Thoracic aorta (tissue), 2 donors: Measurements from ENCODE around the gene SMAD6. TPM values are rescaled to one million over a fixed set of nuclear protein-coding genes. Genes with fewer than 3 reads are reported as not detected.

Source experiments
- ATAC-seq: fragments of 150-250 bp; one replicate; pipeline ENCODE4 v1.8.0; 2017; ENCODE audit warnings: low read depth; ENCODE audit not compliant: insufficient number of reproducible peaks, low FRiP score
- DNase-seq: peaks from one replicate; pipeline ENCODE4 v3.0.0-alpha.2; 2020; ENCODE audit warnings: low spot score
- H3K27ac ChIP-seq, 2 donors: fragments of 200-600 bp; sonication (generic); 1 replicate in 1 of 2; 2 replicates in 1 of 2; pipeline ENCODE4 v1.5.1; 2016; ENCODE audit warnings: mild to moderate bottlenecking in 2 of 2, moderate library complexity in 2 of 2
- H3K27me3 ChIP-seq: fragments of 200-600 bp; sonication (generic); replicated peaks from 2 replicates; pipeline ENCODE4 v1.6.0; 2016; ENCODE audit warnings: mild to moderate bottlenecking; ENCODE audit not compliant: insufficient read depth
- H3K36me3 ChIP-seq: fragments of 200-600 bp; sonication (generic); one replicate; pipeline ENCODE4 v1.5.1; 2016
- H3K4me1 ChIP-seq, 2 donors: fragments of 200-600 bp; sonication (generic); 1 replicate in 1 of 2; 2 replicates in 1 of 2; pipeline versions ENCODE4 v1.5.1 to v1.6.0; 2016; ENCODE audit warnings: low read depth in 2 of 2, mild to moderate bottlenecking in 1 of 2; ENCODE audit not compliant: control insufficient read depth in 1 of 2
- H3K4me3 ChIP-seq: fragments of 200-600 bp; sonication (generic); 2 replicates; pipeline ENCODE4 v1.5.1; 2016; ENCODE audit warnings: mild to moderate bottlenecking
- H3K9me3 ChIP-seq: fragments of 200-600 bp; sonication (generic); 2 replicates; pipeline ENCODE4 v1.5.1; 2016
- total RNA-seq, 2 donors: library from RNA; depleted of rRNA; stranded (reverse); fragments of >200 nt; gene quantifications; one replicate each; pipeline versions ENCODE4 v1.1.0 to v1.2.3, GENCODE V29; 2016
- TF ChIP-seq, protein P1 (sequence below): fragments of 200-600 bp; sonication (generic); IDR thresholded peaks from one replicate; pipeline ENCODE4 v1.5.1; 2019; ENCODE audit warnings: antibody characterized with exemption

The SMAD6 gene
- total RNA-seq = 100 to 1,000 TPM in 1 of 2 donors, 10 to 100 TPM in 1; 73.3 to 113 TPM

DNA sequence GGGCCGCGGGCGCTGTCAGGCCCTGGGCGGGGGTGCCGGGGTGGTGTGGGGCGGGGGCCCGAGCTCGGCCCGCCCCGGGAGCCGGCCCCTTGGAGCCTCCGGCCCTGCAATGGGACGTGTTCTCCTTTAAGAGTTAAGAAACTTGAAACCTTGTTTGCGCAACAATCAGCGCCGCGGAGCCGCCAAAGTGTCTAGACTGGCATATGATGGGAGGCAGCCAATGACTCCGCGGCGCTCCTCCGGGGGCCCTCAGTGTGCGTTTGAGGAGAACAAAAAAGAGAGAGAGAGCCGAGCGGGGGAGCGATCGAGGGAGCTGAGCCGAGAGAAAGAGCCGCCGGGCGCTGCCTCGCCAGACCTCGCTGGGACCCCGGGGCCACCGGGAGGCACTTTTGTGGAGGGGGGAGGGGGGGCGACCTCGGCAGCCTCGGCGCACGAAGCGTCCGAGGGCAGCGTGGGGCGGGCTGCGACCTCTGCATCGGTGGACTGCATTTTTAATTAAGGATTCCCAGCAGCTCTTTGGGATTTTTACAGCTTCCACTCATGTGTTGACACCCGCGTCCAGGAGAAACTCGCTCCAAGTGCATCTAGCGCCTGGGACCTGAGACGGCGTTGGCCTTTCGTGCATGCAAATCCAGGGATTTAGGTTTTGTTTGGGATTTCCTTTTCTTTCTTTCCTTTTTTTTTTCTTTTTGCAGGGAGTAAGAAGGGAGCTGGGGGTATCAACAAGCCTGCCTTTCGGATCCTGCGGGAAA lies at the start of gene SMAD6:
SMAD6 (plus strand) TSS at position 202 of the 752 bp plus-strand sequence. CDS start 1,023 bp downstream, outside the sequence.
- Histone ChIP-seq H3K9me3 (no peaks in the 10 kb centered on the region), H3K36me3 (no peaks in the 10 kb centered on the region), H3K27ac (peak within 1 kb of the TSS; percentile 90 to 93), H3K4me1 (peaks cover 22 to 41% of the 10 kb centered on the region in 2 donors), H3K4me3 (peak within 1 kb of the TSS; percentile 84), H3K27me3 (no peaks in the 10 kb centered on the region)
- ATAC-seq = peak; percentile 70
- DNase-seq = peak; percentile 88
- TF ChIP-seq, protein P1, sequence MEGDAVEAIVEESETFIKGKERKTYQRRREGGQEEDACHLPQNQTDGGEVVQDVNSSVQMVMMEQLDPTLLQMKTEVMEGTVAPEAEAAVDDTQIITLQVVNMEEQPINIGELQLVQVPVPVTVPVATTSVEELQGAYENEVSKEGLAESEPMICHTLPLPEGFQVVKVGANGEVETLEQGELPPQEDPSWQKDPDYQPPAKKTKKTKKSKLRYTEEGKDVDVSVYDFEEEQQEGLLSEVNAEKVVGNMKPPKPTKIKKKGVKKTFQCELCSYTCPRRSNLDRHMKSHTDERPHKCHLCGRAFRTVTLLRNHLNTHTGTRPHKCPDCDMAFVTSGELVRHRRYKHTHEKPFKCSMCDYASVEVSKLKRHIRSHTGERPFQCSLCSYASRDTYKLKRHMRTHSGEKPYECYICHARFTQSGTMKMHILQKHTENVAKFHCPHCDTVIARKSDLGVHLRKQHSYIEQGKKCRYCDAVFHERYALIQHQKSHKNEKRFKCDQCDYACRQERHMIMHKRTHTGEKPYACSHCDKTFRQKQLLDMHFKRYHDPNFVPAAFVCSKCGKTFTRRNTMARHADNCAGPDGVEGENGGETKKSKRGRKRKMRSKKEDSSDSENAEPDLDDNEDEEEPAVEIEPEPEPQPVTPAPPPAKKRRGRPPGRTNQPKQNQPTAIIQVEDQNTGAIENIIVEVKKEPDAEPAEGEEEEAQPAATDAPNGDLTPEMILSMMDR = no peak

DNA sequence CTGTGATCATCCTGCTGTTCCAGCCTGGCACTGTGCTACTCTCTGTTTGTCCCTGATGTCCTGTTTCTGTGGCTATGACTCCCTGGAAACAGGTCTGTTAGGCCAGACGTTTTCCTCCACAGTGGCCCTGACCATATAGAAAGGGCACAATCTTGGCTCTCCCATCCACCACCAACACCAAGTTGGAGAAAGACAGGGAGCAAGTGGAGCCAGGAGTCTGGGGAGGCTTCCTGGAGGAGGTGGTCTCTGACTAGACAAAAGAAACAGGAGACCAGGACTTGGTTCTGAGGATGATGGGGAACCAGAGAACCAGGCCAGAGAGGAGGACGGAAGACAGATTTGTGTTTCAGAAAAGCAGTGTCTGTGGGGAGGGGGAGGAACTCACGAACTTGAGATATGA lies 49.2 kb upstream of the SMAD6 start:
- H3K27me3 ChIP-seq = no peaks in the 10 kb centered on the region
- no peaks in the 10 kb centered on the region for H3K9me3 ChIP-seq
- no peak overlapping the region for H3K4me3 ChIP-seq
- TF ChIP-seq, protein P1 = no peak
- no peaks in the 10 kb centered on the region for H3K36me3 ChIP-seq
- no peak for DNase-seq
- H3K27ac ChIP-seq = no peak overlapping the region
- ATAC-seq = no peak
- peaks cover 0 to 23% of the 10 kb centered on the region in 2 donors for H3K4me1 ChIP-seq

DNA sequence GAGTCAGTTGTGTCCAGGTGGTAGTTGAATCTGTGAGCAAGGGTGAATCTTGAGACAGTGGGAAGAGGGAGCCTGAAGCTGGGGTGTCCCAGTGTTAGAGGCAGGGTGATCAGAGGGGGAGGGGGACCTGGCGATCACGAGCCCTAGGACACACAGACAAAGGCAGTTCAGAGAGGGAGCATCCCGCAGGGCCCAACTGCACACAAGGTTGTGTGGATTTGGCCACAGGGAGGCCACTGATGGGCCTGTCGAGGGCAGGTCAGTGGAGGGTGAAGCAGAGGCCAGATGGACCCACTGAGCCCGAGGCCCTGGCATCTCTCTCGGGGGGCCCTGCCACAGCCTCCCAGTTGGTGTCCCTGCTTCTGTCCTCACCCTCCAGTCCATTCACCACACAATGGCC lies 48.6 kb upstream of the SMAD6 start:
- Histone ChIP-seq H3K27ac (no peak overlapping the region), H3K4me3 (no peak overlapping the region), H3K36me3 (no peaks in the 10 kb centered on the region), H3K4me1 (peaks cover 0 to 19% of the 10 kb centered on the region in 2 donors), H3K9me3 (no peaks in the 10 kb centered on the region), H3K27me3 (no peaks in the 10 kb centered on the region)
- TF ChIP-seq, protein P1 = no peak
- DNase-seq = no peak
- no peak for ATAC-seq

DNA sequence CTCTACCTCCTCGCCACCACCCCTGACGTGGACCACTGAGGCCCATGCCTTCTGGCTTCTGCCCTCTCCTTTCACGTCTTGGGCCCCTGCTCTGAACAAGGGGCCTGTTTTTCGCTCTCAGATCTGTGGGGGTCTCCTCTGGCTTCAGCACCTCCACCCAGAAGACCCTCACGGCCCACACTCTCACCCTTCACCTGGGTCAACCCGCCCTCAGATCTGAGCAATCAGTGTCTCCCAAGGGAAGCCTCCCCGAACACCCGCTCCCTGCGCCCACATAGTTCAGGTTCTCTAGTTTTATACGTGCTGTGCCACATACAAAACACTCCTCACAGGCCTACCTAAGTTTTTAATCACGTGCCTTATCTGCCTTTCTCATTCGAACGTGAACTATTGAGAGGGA lies 48.2 kb upstream of the SMAD6 start:
- Histone ChIP-seq H3K9me3 (no peaks in the 10 kb centered on the region), H3K27me3 (no peaks in the 10 kb centered on the region), H3K27ac (no peak overlapping the region), H3K4me1 (peaks cover 0 to 19% of the 10 kb centered on the region in 2 donors), H3K4me3 (no peak overlapping the region), H3K36me3 (no peaks in the 10 kb centered on the region)
- no peak for ATAC-seq
- TF ChIP-seq, protein P1 = no peak
- DNase-seq = no peak

DNA sequence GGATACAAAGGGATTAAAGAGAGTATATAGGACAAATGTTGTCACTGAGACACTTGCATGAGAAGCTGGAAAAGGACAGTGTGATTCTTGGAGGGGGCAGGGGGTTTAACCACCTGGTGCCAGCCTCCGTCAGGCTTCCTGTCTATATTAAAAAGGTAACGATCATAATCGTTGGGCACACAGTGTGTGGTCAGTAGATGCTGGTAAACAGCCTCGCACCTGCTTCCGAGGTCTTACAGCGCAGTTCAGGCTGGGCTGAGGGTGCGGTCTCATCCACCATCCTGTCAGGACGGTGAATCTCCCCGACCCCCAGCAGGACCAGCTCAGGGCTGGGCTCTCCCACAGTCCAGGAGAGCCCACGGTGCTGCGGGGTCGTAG lies 47.7 kb upstream of the SMAD6 start:
- ATAC-seq (no peak), DNase-seq (no peak)
- TF ChIP-seq, protein P1 = no peak
- H3K27ac ChIP-seq = no peak overlapping the region
- no peaks in the 10 kb centered on the region for H3K36me3 ChIP-seq
- H3K27me3 ChIP-seq = no peaks in the 10 kb centered on the region
- peaks cover 0 to 19% of the 10 kb centered on the region in 2 donors for H3K4me1 ChIP-seq
- H3K4me3 ChIP-seq = no peak overlapping the region
- H3K9me3 ChIP-seq = no peaks in the 10 kb centered on the region
